GM12891 (cell line): ENCODE data around the gene LCK.

Source experiments
- POLR2A ChIP-seq: IDR thresholded peaks from 2 replicates; pipeline ENCODE4 v1.6.1; 2011; ENCODE audit warnings: low read depth, low read length, control low read depth
- POLR2AphosphoS5 ChIP-seq: IDR thresholded peaks from 2 replicates; pipeline ENCODE4 v1.6.1; 2011; ENCODE audit warnings: low read depth, low read length, control low read depth

DNA sequence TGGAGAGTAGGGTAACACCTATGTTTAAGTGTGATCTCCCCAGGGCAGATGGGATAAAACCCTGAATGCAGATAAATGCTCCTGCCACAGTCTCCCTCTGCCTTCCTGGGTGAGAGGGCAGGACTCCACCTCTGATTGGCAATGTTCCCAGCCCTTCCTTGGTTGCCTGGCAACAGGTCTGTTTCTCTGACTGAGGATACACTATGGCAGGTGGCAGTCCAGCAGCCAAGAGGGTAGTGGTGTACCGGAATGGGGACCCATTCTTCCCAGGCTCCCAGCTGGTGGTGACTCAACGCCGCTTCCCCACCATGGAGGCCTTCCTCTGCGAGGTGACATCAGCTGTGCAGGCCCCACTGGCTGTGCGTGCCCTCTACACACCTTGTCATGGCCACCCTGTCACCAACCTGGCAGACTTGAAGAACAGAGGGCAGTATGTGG lies 42.2 kb upstream of the LCK start, which contains the start of gene DCDC2B:
- TF ChIP-seq POLR2A (no peak), POLR2AphosphoS5 (no peak)
